Muscle layer of colon (tissue), 2 donors: ENCODE data around the gene LNX2.
"Not testable (repeated sequence)": the region's sequence is repeated elsewhere in the genome, so short reads cannot be mapped to it uniquely, and the experiment has no call there.

ENCODE experiments used
- H3K27ac ChIP-seq: one replicate; pipeline ENCODE4 v1.7.0; 2013; ENCODE audit warnings: low read depth, mild to moderate bottlenecking, low read length, moderate library complexity
- H3K27me3 ChIP-seq, 2 donors: one replicate each; pipeline ENCODE4 v1.7.0; 2013; ENCODE audit warnings: low read length in 2 of 2, mild to moderate bottlenecking in 2 of 2; ENCODE audit not compliant: insufficient read depth in 2 of 2, control insufficient read depth in 1 of 2
- H3K36me3 ChIP-seq: one replicate; pipeline ENCODE4 v1.7.0; 2013; ENCODE audit warnings: mild to moderate bottlenecking, low read length; ENCODE audit not compliant: insufficient read depth
- H3K4me1 ChIP-seq: one replicate; pipeline ENCODE4 v1.7.0; 2013; ENCODE audit warnings: mild to moderate bottlenecking, low read length; ENCODE audit not compliant: insufficient read depth
- H3K4me3 ChIP-seq, 2 donors: one replicate each; pipeline ENCODE4 v1.7.0; 2013; ENCODE audit warnings: low read length in 2 of 2, low read depth in 1 of 2, mild to moderate bottlenecking in 1 of 2, moderate library complexity in 1 of 2
- H3K9ac ChIP-seq: one replicate; pipeline ENCODE4 v1.7.0; 2013; ENCODE audit warnings: low read length
- H3K9me3 ChIP-seq: one replicate; pipeline ENCODE4 v1.7.0; 2013; ENCODE audit warnings: mild to moderate bottlenecking, low read length
- donor health status: abdominal sarcoma.
- donor health status: Adenocarcinoma of cecum.

LNX2 gene

DNA sequence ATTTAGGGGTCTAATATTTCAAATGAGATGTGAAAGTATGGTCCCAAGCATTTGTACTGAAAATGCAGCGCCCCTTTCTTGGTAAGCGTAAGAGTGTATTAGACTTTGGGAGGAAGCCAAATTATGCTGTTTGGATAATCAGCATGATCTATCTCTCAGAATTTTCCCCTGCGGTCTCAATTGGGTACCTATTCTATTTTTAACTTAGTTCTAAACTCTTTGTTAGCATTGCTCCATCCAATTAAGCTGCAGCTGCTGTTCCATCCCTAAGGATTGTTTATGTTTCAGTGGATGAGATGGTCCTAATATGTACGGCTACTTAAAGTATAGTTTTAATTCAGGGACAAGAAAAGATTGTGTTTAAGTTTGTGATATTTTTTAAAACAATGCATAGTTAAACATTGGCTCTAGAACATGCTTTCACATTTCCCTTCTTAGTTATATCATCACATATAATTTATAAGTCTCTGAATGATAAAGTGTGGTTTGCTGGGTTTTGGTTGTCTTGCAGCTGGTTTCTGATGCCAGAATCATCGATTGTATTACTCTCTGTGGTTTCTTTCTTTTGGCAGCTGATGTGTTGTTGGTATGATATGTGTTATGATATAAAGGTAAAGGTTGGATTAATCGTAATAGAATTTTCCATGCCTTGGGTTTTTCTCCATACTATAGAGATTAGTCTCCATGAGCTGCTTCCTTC lies 16.4 kb upstream of the LNX2 start:
- H3K4me1 ChIP-seq, result peaks cover 42% of the 10 kb centered on the region
- no peak overlapping the region for H3K4me3 ChIP-seq
- no peak overlapping the region for H3K9ac ChIP-seq
- H3K9me3 ChIP-seq, result no peaks in the 10 kb centered on the region
- H3K27me3 ChIP-seq, result no peaks in the 10 kb centered on the region
- H3K27ac ChIP-seq, result peak overlapping the region; percentile 12
- H3K36me3 ChIP-seq, result no peaks in the 10 kb centered on the region

DNA sequence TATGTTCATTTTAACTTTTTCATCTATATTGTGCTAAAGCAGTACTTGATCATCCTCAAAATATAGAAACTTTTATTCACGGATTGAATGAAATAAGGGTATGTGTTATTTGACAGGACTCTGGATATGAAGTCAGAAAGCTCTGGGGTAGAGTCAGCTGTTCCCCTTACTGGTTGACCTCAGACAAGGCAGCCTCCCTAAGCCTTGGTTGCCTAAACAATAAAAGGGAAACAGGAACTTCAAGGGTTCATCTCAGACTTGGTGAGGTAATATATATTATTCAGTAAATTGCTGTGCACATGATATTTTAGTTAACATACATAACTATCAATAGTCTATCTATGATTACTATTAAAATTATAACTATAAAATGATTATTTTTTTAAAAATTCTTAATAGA lies 14.9 kb upstream of the LNX2 start:
- Histone ChIP-seq H3K9me3 (no peaks in the 10 kb centered on the region), H3K36me3 (no peaks in the 10 kb centered on the region), H3K27ac (no peak overlapping the region), H3K4me3 (no peak overlapping the region), H3K27me3 (no peaks in the 10 kb centered on the region), H3K9ac (no peak overlapping the region), H3K4me1 (peaks cover 40% of the 10 kb centered on the region)

DNA sequence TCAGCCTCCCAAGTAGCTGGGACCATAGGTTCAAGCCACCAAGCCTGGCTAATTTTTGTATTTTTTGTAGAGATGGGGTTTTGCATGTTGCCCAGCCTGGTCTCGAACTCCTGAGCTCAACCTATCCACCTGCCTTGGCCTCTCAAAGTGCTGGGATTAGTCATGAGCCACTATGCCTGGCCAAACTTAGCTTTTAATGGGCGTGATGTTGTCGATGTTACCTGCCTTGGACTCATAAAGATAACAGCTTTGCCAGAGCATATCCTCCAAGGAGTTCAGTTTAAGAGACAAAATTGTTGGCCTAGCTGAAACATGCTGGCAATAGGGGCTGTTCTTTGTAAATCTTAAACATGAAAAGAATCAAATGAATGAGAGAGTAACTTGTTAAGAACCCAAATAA lies 14.5 kb upstream of the LNX2 start:
- no peaks in the 10 kb centered on the region for H3K36me3 ChIP-seq
- no peak overlapping the region for H3K27ac ChIP-seq
- H3K4me3 ChIP-seq, result no peak overlapping the region
- H3K9ac ChIP-seq, result no peak overlapping the region
- no peaks in the 10 kb centered on the region for H3K27me3 ChIP-seq
- H3K9me3 ChIP-seq, result no peaks in the 10 kb centered on the region
- H3K4me1 ChIP-seq, result peaks cover 37% of the 10 kb centered on the region

- H3K4me1 ChIP-seq, result peaks cover 32% of the 10 kb centered on the region
- H3K9ac ChIP-seq, result no peak overlapping the region
- no peak overlapping the region for H3K4me3 ChIP-seq
- no peaks in the 10 kb centered on the region for H3K9me3 ChIP-seq
- no peaks in the 10 kb centered on the region for H3K36me3 ChIP-seq
- H3K27me3 ChIP-seq, result no peaks in the 10 kb centered on the region
- H3K27ac ChIP-seq, result no peak overlapping the region
Observed at GRCh38 chr13:27634231-27634630, 13.9 kb upstream of the LNX2 start.

- H3K4me3 ChIP-seq, result no peak overlapping the region
- H3K36me3 ChIP-seq, result no peaks in the 10 kb centered on the region
- peaks cover 17% of the 10 kb centered on the region for H3K4me1 ChIP-seq
- no peaks in the 10 kb centered on the region for H3K27me3 ChIP-seq
- H3K27ac ChIP-seq, result no peak overlapping the region
- no peaks in the 10 kb centered on the region for H3K9me3 ChIP-seq
- no peak overlapping the region for H3K9ac ChIP-seq
Observed at GRCh38 chr13:27632648-27633047, 12.3 kb upstream of the LNX2 start.

DNA sequence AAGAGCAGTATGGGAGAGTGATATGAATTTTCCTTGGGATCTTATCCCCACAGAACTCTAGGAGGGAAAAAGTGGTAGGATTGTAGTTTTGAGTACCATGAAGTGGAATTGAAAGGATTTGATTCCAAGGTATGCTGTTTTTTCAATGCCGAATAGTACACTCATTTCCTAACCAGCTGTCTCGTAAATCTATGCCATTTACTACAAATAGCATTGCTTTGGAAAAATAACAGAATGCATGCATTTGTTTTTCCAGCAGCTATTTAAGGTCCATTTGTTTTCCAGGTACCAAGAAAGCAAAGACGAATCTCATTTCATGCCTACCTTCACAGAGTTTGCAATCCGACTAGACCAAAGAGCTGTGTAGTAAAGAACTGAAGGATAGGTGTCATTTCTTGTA lies 11.9 kb upstream of the LNX2 start:
- Histone ChIP-seq H3K4me3 (no peak overlapping the region), H3K9me3 (no peaks in the 10 kb centered on the region), H3K4me1 (peaks cover 15% of the 10 kb centered on the region), H3K9ac (no peak overlapping the region), H3K27ac (no peak overlapping the region), H3K36me3 (no peaks in the 10 kb centered on the region), H3K27me3 (no peaks in the 10 kb centered on the region)

DNA sequence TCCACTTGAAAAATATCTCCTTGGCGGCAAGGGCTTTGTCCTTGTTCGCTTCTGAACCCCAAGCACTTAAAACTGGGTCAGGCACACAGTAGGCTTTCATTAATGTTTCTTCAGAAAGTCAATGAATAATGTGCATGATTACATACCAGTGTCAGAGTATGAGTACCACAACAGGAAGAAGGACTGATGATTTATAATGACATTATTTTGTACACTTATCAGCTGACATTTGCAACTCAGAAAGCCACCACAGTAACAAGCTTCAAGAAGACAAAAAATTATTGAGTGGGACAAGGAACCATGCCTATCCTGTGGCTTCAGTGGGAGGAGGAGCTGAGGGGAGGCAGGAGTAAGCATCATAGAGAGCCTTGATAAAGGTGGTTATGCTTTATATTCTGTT lies 11.3 kb upstream of the LNX2 start:
- H3K27me3 ChIP-seq, result no peaks in the 10 kb centered on the region
- no peak overlapping the region for H3K4me3 ChIP-seq
- no peaks in the 10 kb centered on the region for H3K9me3 ChIP-seq
- H3K9ac ChIP-seq, result no peak overlapping the region
- H3K36me3 ChIP-seq, result no peaks in the 10 kb centered on the region
- no peak overlapping the region for H3K27ac ChIP-seq
- peaks cover 10% of the 10 kb centered on the region for H3K4me1 ChIP-seq

GRCh38 chr13:27631156-27631555 lies 10.8 kb upstream of the LNX2 start:
- H3K4me3 ChIP-seq, result no peak overlapping the region
- H3K4me1 ChIP-seq, result peaks cover 5% of the 10 kb centered on the region
- H3K27ac ChIP-seq, result no peak overlapping the region
- H3K27me3 ChIP-seq, result no peaks in the 10 kb centered on the region
- no peak overlapping the region for H3K9ac ChIP-seq
- H3K9me3 ChIP-seq, result no peaks in the 10 kb centered on the region
- no peaks in the 10 kb centered on the region for H3K36me3 ChIP-seq

DNA sequence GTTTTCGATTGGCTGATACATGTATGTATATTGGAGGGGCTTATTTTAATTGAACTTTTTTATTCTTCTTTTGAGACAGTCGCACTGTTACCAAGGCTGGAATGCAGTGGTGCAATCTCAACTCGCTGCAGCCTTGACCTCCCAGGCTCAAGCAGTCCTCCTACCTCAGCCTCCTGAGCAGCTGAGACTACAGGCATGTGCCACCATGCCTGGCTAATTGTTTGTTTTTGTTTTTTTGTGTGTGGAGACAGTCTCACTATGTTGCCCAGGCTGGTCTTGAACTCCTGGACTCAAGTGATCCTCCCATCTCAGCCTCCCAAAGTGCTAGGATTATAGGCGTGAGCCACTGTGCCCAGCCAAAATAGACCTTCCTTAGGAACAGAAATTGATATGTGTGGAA lies 8.4 kb upstream of the LNX2 start:
- not testable (repeated sequence) for H3K36me3 ChIP-seq, H3K9me3 ChIP-seq, H3K9ac ChIP-seq

GRCh38 chr13:27628081-27628480 lies 7.8 kb upstream of the LNX2 start:
- peaks cover 14% of the 10 kb centered on the region for H3K4me1 ChIP-seq
- peaks cover 9% of the 10 kb centered on the region for H3K36me3 ChIP-seq
- H3K9ac ChIP-seq, result no peak overlapping the region
- H3K4me3 ChIP-seq, result no peak overlapping the region
- no peaks in the 10 kb centered on the region for H3K27me3 ChIP-seq
- no peak overlapping the region for H3K27ac ChIP-seq
- H3K9me3 ChIP-seq, result no peaks in the 10 kb centered on the region

More for the DNA sequence above, 8.4 kb upstream of the LNX2 start:
- H3K27ac ChIP-seq, H3K27me3 ChIP-seq, H3K4me1 ChIP-seq, H3K4me3 ChIP-seq: not testable (repeated sequence)

GRCh38 chr13:27627380-27627779 lies 7.1 kb upstream of the LNX2 start:
- Histone ChIP-seq H3K9ac (no peak overlapping the region), H3K27me3 (no peaks in the 10 kb centered on the region), H3K9me3 (no peaks in the 10 kb centered on the region), H3K36me3 (peaks cover 12% of the 10 kb centered on the region), H3K27ac (no peak overlapping the region), H3K4me3 (no peak overlapping the region), H3K4me1 (peaks cover 20% of the 10 kb centered on the region)

- Histone ChIP-seq H3K9me3 (no peaks in the 10 kb centered on the region), H3K27ac (no peak overlapping the region), H3K27me3 (no peaks in the 10 kb centered on the region), H3K4me3 (no peak overlapping the region), H3K4me1 (peaks cover 23% of the 10 kb centered on the region), H3K9ac (no peak overlapping the region), H3K36me3 (peaks cover 12% of the 10 kb centered on the region)
Observed at GRCh38 chr13:27625839-27626238, 5.5 kb upstream of the LNX2 start.
